Right forelimb (tissue), 1 donor: ENCODE results near the gene SASH1.
A peak's percentile ranks its signal among the peaks of the same experiment; 100 is the strongest.

Experiments
- DNase-seq: peaks from one replicate; pipeline ENCODE4 v3.0.0-alpha.2; 2018

SASH1 gene

GRCh38 chr6:148526145-148526544, 183.5 kb downstream of the SASH1 start:
- no peak for DNase-seq

GRCh38 chr6:148528292-148528691, 185.7 kb downstream of the SASH1 start:
- no peak for DNase-seq

- no peak for DNase-seq
Observed at GRCh38 chr6:148529010-148529409, 186.4 kb downstream of the SASH1 start.

- DNase-seq, result no peak
Observed at GRCh38 chr6:148530394-148530953, 187.8 kb downstream of the SASH1 start.

GRCh38 chr6:148530976-148531375, 188.3 kb downstream of the SASH1 start:
- no peak for DNase-seq

GRCh38 chr6:148532698-148533097, 190.1 kb downstream of the SASH1 start:
- DNase-seq, result no peak

- no peak for DNase-seq
Observed at GRCh38 chr6:148533309-148534107, 190.9 kb downstream of the SASH1 start.

GRCh38 chr6:148534871-148535270, 192.2 kb downstream of the SASH1 start:
- no peak for DNase-seq

- DNase-seq, result no peak
Observed at GRCh38 chr6:148535381-148535780, 192.7 kb downstream of the SASH1 start.

- DNase-seq, result no peak
Observed at GRCh38 chr6:148535976-148536375, 193.3 kb downstream of the SASH1 start.

- no peak for DNase-seq
Observed at GRCh38 chr6:148538261-148539190, 195.9 kb downstream of the SASH1 start.

- no peak for DNase-seq
Observed at GRCh38 chr6:148543540-148543939, 200.9 kb downstream of the SASH1 start.

- no peak for DNase-seq
Observed at GRCh38 chr6:148544421-148544820, 201.8 kb downstream of the SASH1 start.

- DNase-seq, result no peak
Observed at GRCh38 chr6:148545901-148546300, 203.3 kb downstream of the SASH1 start.

- no peak for DNase-seq
Observed at GRCh38 chr6:148547110-148547509, 204.5 kb downstream of the SASH1 start.

GRCh38 chr6:148548065-148548748, 205.6 kb downstream of the SASH1 start:
- no peak for DNase-seq

GRCh38 chr6:148548749-148549140, 206.1 kb downstream of the SASH1 start:
- no peak for DNase-seq

GRCh38 chr6:148550569-148550968, 207.9 kb downstream of the SASH1 start:
- DNase-seq, result no peak

GRCh38 chr6:148551226-148551625, 208.6 kb downstream of the SASH1 start:
- DNase-seq, result no peak

- no peak for DNase-seq
Observed at GRCh38 chr6:148556410-148556809, 213.8 kb downstream of the SASH1 start.

- DNase-seq, result no peak
Observed at GRCh38 chr6:148557796-148558321, 215.2 kb downstream of the SASH1 start.

- DNase-seq, result peak; percentile 89
Observed at GRCh38 chr6:148559848-148560433, 217.3 kb downstream of the SASH1 start.
